Activated naive CD4-positive, alpha-beta T cell treated with anti-CD3 and anti-CD28 coated beads for 36 hours (primary cell): ENCODE results near the gene AGTPBP1. TPM values are rescaled to one million over a fixed set of nuclear protein-coding genes. Genes with fewer than 3 reads are reported as not detected.
A peak's percentile ranks its signal among the peaks of the same experiment; 100 is the strongest.
"Not testable (repeated sequence)": the region's sequence is repeated elsewhere in the genome, so short reads cannot be mapped to it uniquely, and the experiment has no call there.

Experiments
- CTCF ChIA-PET: fragments of 350-600 bp; sonication (Branson Sonifier 250); formaldehyde crosslinking; loops from one replicate; lab custom pipeline; 2021; ENCODE audit warnings: antibody characterized with exemption; lab: Charles Lee
- DNase-seq: peaks from one replicate; pipeline ENCODE4 v3.0.0-alpha.2; 2020
- H3K27ac Mint-ChIP-seq: one replicate; pipeline ENCODE4 v1.8.0; 2021; ENCODE audit warnings: mild to moderate bottlenecking, mixed read lengths
- H3K27me3 Mint-ChIP-seq: one replicate; pipeline ENCODE4 v1.8.0; 2021; ENCODE audit warnings: low read depth, mixed read lengths
- H3K36me3 Mint-ChIP-seq: one replicate; pipeline ENCODE4 v1.8.0; 2021; ENCODE audit warnings: low read depth, mixed read lengths
- H3K4me1 Mint-ChIP-seq: one replicate; pipeline ENCODE4 v1.8.0; 2021; ENCODE audit warnings: low read depth, mixed read lengths
- H3K4me3 Mint-ChIP-seq: one replicate; pipeline ENCODE4 v1.8.0; 2021; ENCODE audit warnings: mild to moderate bottlenecking, moderate library complexity, mixed read lengths
- H3K9me3 Mint-ChIP-seq: one replicate; pipeline ENCODE4 v1.8.0; 2021; ENCODE audit warnings: mixed read lengths
- intact Hi-C: fragments of 100-400 bp; cut with micrococcal nuclease; formaldehyde crosslinking; loops from one replicate; pipeline ENCODE4 v1.15.1; 2023
- total RNA-seq, 2 experiments: library from RNA; stranded (reverse); gene quantifications; one replicate each; pipeline ENCODE4 v1.2.3, GENCODE V29; 2021

AGTPBP1 gene
- total RNA-seq, 2 experiments from 2014 or later = 37.6 to 39.0 TPM

- H3K27ac Mint-ChIP-seq = peak overlapping the region; percentile 87
- H3K4me3 Mint-ChIP-seq = peak overlapping the region; percentile 83
- peaks cover 6% of the 10 kb centered on the region for H3K27me3 Mint-ChIP-seq
- no peaks in the 10 kb centered on the region for H3K9me3 Mint-ChIP-seq
- intact Hi-C loops = no loop called here
- CTCF ChIA-PET = interaction anchor here (1.0 to 1.1 kb wide), 2 partner anchors 42 to 1446 kb away, joined by 3 read pairs; no protein-coding TSS in a partner anchor
- H3K36me3 Mint-ChIP-seq = no peaks in the 10 kb centered on the region
- no peak for DNase-seq
- peaks cover 30% of the 10 kb centered on the region for H3K4me1 Mint-ChIP-seq
These were observed 1.0 kb downstream of the AGTPBP1 start for GRCh38 chr9:85740787-85741094.

GRCh38 chr9:85738509-85738908 lies 3.2 kb downstream of the AGTPBP1 start:
- no peak overlapping the region for H3K27ac Mint-ChIP-seq
- DNase-seq = no peak
- no peak overlapping the region for H3K4me3 Mint-ChIP-seq
- intact Hi-C loops = no loop called here
- CTCF ChIA-PET = interaction anchor here (0.6 to 1.0 kb wide), 2 partner anchors 32 to 40 kb away, joined by 3 read pairs; no protein-coding TSS in a partner anchor
- H3K9me3 Mint-ChIP-seq = no peaks in the 10 kb centered on the region
- peaks cover 42% of the 10 kb centered on the region for H3K4me1 Mint-ChIP-seq
- peaks cover 6% of the 10 kb centered on the region for H3K36me3 Mint-ChIP-seq
- H3K27me3 Mint-ChIP-seq = no peaks in the 10 kb centered on the region

- intact Hi-C loops = no loop called here
- H3K4me3 Mint-ChIP-seq = no peak overlapping the region
- H3K36me3 Mint-ChIP-seq = peaks cover 10% of the 10 kb centered on the region
- CTCF ChIA-PET = interaction anchor here (1.0 kb wide), 1 partner anchor 40 kb away, joined by 3 read pairs; no protein-coding TSS in a partner anchor
- DNase-seq = no peak
- no peaks in the 10 kb centered on the region for H3K27me3 Mint-ChIP-seq
- peaks cover 44% of the 10 kb centered on the region for H3K4me1 Mint-ChIP-seq
- peaks cover 5% of the 10 kb centered on the region for H3K9me3 Mint-ChIP-seq
- no peak overlapping the region for H3K27ac Mint-ChIP-seq
These were observed 4.1 kb downstream of the AGTPBP1 start for GRCh38 chr9:85737671-85738070.

- DNase-seq = no peak
- H3K36me3 Mint-ChIP-seq = peaks cover 12% of the 10 kb centered on the region
- H3K27me3 Mint-ChIP-seq = no peaks in the 10 kb centered on the region
- H3K27ac Mint-ChIP-seq = no peak overlapping the region
- CTCF ChIA-PET = no interaction called here
- no peak overlapping the region for H3K4me3 Mint-ChIP-seq
- intact Hi-C loops = no loop called here
- H3K9me3 Mint-ChIP-seq = peaks cover 8% of the 10 kb centered on the region
- H3K4me1 Mint-ChIP-seq = peaks cover 64% of the 10 kb centered on the region
These were observed 10.7 kb downstream of the AGTPBP1 start for GRCh38 chr9:85730916-85731630.

- H3K4me3 Mint-ChIP-seq = no peak overlapping the region
These were observed 11.9 kb downstream of the AGTPBP1 start for GRCh38 chr9:85729882-85730281.

GRCh38 chr9:85727500-85727899 lies 14.3 kb downstream of the AGTPBP1 start:
- no peak overlapping the region for H3K27ac Mint-ChIP-seq
- no peak overlapping the region for H3K4me3 Mint-ChIP-seq
- intact Hi-C loops = no loop called here
- peaks cover under 1% of the 10 kb centered on the region for H3K9me3 Mint-ChIP-seq
- peaks cover 65% of the 10 kb centered on the region for H3K4me1 Mint-ChIP-seq
- no peak for DNase-seq
- peaks cover 11% of the 10 kb centered on the region for H3K36me3 Mint-ChIP-seq
- CTCF ChIA-PET = interaction anchor here (0.6 to 0.7 kb wide), 2 partner anchors 12 to 1328 kb away, joined by 3 read pairs; no protein-coding TSS in a partner anchor
- no peaks in the 10 kb centered on the region for H3K27me3 Mint-ChIP-seq

More at GRCh38 chr9:85729882-85730281, 11.9 kb downstream of the AGTPBP1 start:
- Mint-ChIP-seq H3K4me1 (peaks cover 63% of the 10 kb centered on the region), H3K36me3 (peaks cover 13% of the 10 kb centered on the region), H3K27ac (no peak overlapping the region), H3K27me3 (no peaks in the 10 kb centered on the region), H3K9me3 (peaks cover 8% of the 10 kb centered on the region)
- no peak for DNase-seq
- intact Hi-C loops = no loop called here
- CTCF ChIA-PET = interaction anchor here (0.9 kb wide), 1 partner anchor 15 kb away, joined by 3 read pairs; no protein-coding TSS in a partner anchor

- Mint-ChIP-seq H3K36me3 (peaks cover 10% of the 10 kb centered on the region), H3K4me1 (peaks cover 66% of the 10 kb centered on the region), H3K27ac (no peak overlapping the region), H3K4me3 (no peak overlapping the region), H3K27me3 (no peaks in the 10 kb centered on the region), H3K9me3 (no peaks in the 10 kb centered on the region)
- intact Hi-C loops = loop anchor here (1.0 kb wide), 1 partner anchor 16 kb away; no protein-coding TSS in a partner anchor
- CTCF ChIA-PET = interaction anchor here (0.6 to 0.8 kb wide), 2 partner anchors 13 to 28 kb away, joined by 3 read pairs; no protein-coding TSS in a partner anchor
- DNase-seq = no peak
These were observed 15.0 kb downstream of the AGTPBP1 start for GRCh38 chr9:85726737-85727136.

GRCh38 chr9:85723215-85723614 lies 18.5 kb downstream of the AGTPBP1 start:
- intact Hi-C loops = no loop called here
- H3K27me3 Mint-ChIP-seq = no peaks in the 10 kb centered on the region
- H3K36me3 Mint-ChIP-seq = peaks cover 12% of the 10 kb centered on the region
- CTCF ChIA-PET = interaction anchor here (0.6 to 1.6 kb wide), 3 partner anchors 17 to 172 kb away, joined by 3 to 6 read pairs (median 3); no protein-coding TSS in a partner anchor
- peaks cover 6% of the 10 kb centered on the region for H3K9me3 Mint-ChIP-seq
- H3K4me1 Mint-ChIP-seq = peaks cover 48% of the 10 kb centered on the region
- peak; percentile 64 for DNase-seq
- H3K4me3 Mint-ChIP-seq = no peak overlapping the region
- no peak overlapping the region for H3K27ac Mint-ChIP-seq

- H3K4me1 Mint-ChIP-seq = peaks cover 45% of the 10 kb centered on the region
- H3K9me3 Mint-ChIP-seq, DNase-seq, intact Hi-C loops, H3K4me3 Mint-ChIP-seq, H3K27ac Mint-ChIP-seq, H3K27me3 Mint-ChIP-seq, H3K36me3 Mint-ChIP-seq: not testable (repeated sequence)
- CTCF ChIA-PET = interaction anchor here (1.0 kb wide), 1 partner anchor 21 kb away, joined by 3 read pairs; no protein-coding TSS in a partner anchor
These were observed 22.3 kb downstream of the AGTPBP1 start for GRCh38 chr9:85719411-85719810.

GRCh38 chr9:85717818-85718217 lies 23.9 kb downstream of the AGTPBP1 start:
- DNase-seq, intact Hi-C loops, H3K36me3 Mint-ChIP-seq, H3K27ac Mint-ChIP-seq, CTCF ChIA-PET, H3K4me3 Mint-ChIP-seq, H3K9me3 Mint-ChIP-seq, H3K27me3 Mint-ChIP-seq: not testable (repeated sequence)
- H3K4me1 Mint-ChIP-seq = peaks cover 30% of the 10 kb centered on the region

- Mint-ChIP-seq H3K36me3 (peaks cover 6% of the 10 kb centered on the region), H3K27me3 (no peaks in the 10 kb centered on the region), H3K27ac (no peak overlapping the region), H3K9me3 (peaks cover 6% of the 10 kb centered on the region), H3K4me3 (no peak overlapping the region), H3K4me1 (peaks cover 25% of the 10 kb centered on the region)
- intact Hi-C loops = no loop called here
- CTCF ChIA-PET = no interaction called here
- DNase-seq = no peak
These were observed 24.5 kb downstream of the AGTPBP1 start for GRCh38 chr9:85717220-85717619.

- intact Hi-C loops = no loop called here
- H3K9me3 Mint-ChIP-seq = peaks cover 6% of the 10 kb centered on the region
- no peak overlapping the region for H3K4me3 Mint-ChIP-seq
- DNase-seq = no peak
- H3K27ac Mint-ChIP-seq = peak overlapping the region; percentile 32
- peaks cover 22% of the 10 kb centered on the region for H3K4me1 Mint-ChIP-seq
- CTCF ChIA-PET = no interaction called here
- H3K36me3 Mint-ChIP-seq = peaks cover 6% of the 10 kb centered on the region
- no peaks in the 10 kb centered on the region for H3K27me3 Mint-ChIP-seq
These were observed 25.5 kb downstream of the AGTPBP1 start for GRCh38 chr9:85716031-85716877.
